Measurements from ENCODE around the gene SYT3. TPM values are rescaled to one million over a fixed set of nuclear protein-coding genes. Genes with fewer than 3 reads are reported as not detected.
"Not testable (repeated sequence)": the region's sequence is repeated elsewhere in the genome, so short reads cannot be mapped to it uniquely, and the experiment has no call there.

The SYT3 gene
- total RNA-seq, 6 donors from 2014 or later: 0.67 to 3.6 (median 1.4) TPM; not detected in 1

- H3K9me3 ChIP-seq: no peaks in the 10 kb centered on the region
- no peaks in the 10 kb centered on the region for H3K27me3 ChIP-seq
- no peak overlapping the region for H3K27ac ChIP-seq
- DNase-seq: no peak
- H3K36me3 ChIP-seq: no peaks in the 10 kb centered on the region
- H3K4me1 ChIP-seq: peaks cover 0 to 2% (median 0%) of the 10 kb centered on the region in 4 donors
- no peak overlapping the region for H3K4me3 ChIP-seq
- WGBS, 2 donors: 78 to 79% methylated on average over 6 of the region's 6 CpGs
- TF ChIP-seq POLR2A (IDR thresholded peaks at IDR 0.05): no peak
- TF ChIP-seq EP300 (IDR thresholded peaks at IDR 0.05): no peak
- TF ChIP-seq POLR2AphosphoS5 (IDR thresholded peaks at IDR 0.05): no peak
- no peak for TF ChIP-seq CTCF (IDR thresholded peaks at IDR 0.05)
- no peak for ATAC-seq (ENCODE audit: low FRiP score in 2 of 2)
These were observed 37.2 kb downstream of the SYT3 start for GRCh38 chr19:50602496-50602895.

- 78 to 84% methylated on average over 5 of the region's 5 CpGs for WGBS, 2 donors
These were observed 37.6 kb downstream of the SYT3 start for GRCh38 chr19:50602089-50602422.

GRCh38 chr19:50601407-50602088 is 38.1 kb downstream of the SYT3 start:
- DNase-seq (no peak), ATAC-seq (ENCODE audit: low FRiP score in 2 of 2) (no peak)
- TF ChIP-seq POLR2AphosphoS5 (IDR thresholded peaks at IDR 0.05) (no peak), POLR2A (IDR thresholded peaks at IDR 0.05) (no peak), EP300 (IDR thresholded peaks at IDR 0.05) (no peak), CTCF (IDR thresholded peaks at IDR 0.05) (no peak)
- no peaks in the 10 kb centered on the region for H3K4me1 ChIP-seq
- WGBS, 2 donors: 58 to 60% methylated on average over 11 of the region's 11 CpGs
- no peak overlapping the region for H3K4me3 ChIP-seq
- H3K27ac ChIP-seq: no peak overlapping the region
- H3K27me3 ChIP-seq: no peaks in the 10 kb centered on the region
- no peaks in the 10 kb centered on the region for H3K36me3 ChIP-seq
- no peaks in the 10 kb centered on the region for H3K9me3 ChIP-seq

More at GRCh38 chr19:50602089-50602422, 37.6 kb downstream of the SYT3 start:
- Histone ChIP-seq H3K4me1 (no peaks in the 10 kb centered on the region), H3K27ac (no peak overlapping the region), H3K4me3 (no peak overlapping the region), H3K9me3 (no peaks in the 10 kb centered on the region), H3K36me3 (no peaks in the 10 kb centered on the region), H3K27me3 (no peaks in the 10 kb centered on the region)
- no peak for DNase-seq
- no peak for ATAC-seq (ENCODE audit: low FRiP score in 2 of 2)
- TF ChIP-seq EP300 (IDR thresholded peaks at IDR 0.05) (no peak), POLR2AphosphoS5 (IDR thresholded peaks at IDR 0.05) (no peak), CTCF (IDR thresholded peaks at IDR 0.05) (no peak), POLR2A (IDR thresholded peaks at IDR 0.05) (no peak)

GRCh38 chr19:50599427-50599826 is 40.3 kb downstream of the SYT3 start:
- H3K4me1 ChIP-seq: no peaks in the 10 kb centered on the region
- no peak overlapping the region for H3K27ac ChIP-seq
- H3K36me3 ChIP-seq: no peaks in the 10 kb centered on the region
- 77 to 85% methylated on average over 9 of the region's 9 CpGs for WGBS, 2 donors
- TF ChIP-seq POLR2A (IDR thresholded peaks at IDR 0.05) (no peak), POLR2AphosphoS5 (IDR thresholded peaks at IDR 0.05) (no peak), EP300 (IDR thresholded peaks at IDR 0.05) (no peak), CTCF (IDR thresholded peaks at IDR 0.05) (no peak)
- H3K4me3 ChIP-seq: no peak overlapping the region
- ATAC-seq (ENCODE audit: low FRiP score in 2 of 2) (no peak), DNase-seq (no peak)
- no peaks in the 10 kb centered on the region for H3K9me3 ChIP-seq
- no peaks in the 10 kb centered on the region for H3K27me3 ChIP-seq

- Histone ChIP-seq H3K27ac (no peak overlapping the region), H3K27me3 (no peaks in the 10 kb centered on the region), H3K4me1 (no peaks in the 10 kb centered on the region), H3K9me3 (no peaks in the 10 kb centered on the region), H3K36me3 (no peaks in the 10 kb centered on the region), H3K4me3 (no peak overlapping the region)
- WGBS, 2 donors: 72 to 78% methylated on average over 3 of the region's 3 CpGs
- DNase-seq (no peak), ATAC-seq (ENCODE audit: low FRiP score in 2 of 2) (no peak)
- TF ChIP-seq POLR2AphosphoS5 (IDR thresholded peaks at IDR 0.05): no peak
- TF ChIP-seq EP300 (IDR thresholded peaks at IDR 0.05): no peak
- no peak for TF ChIP-seq CTCF (IDR thresholded peaks at IDR 0.05)
- TF ChIP-seq POLR2A (IDR thresholded peaks at IDR 0.05): no peak
These were observed 49.5 kb downstream of the SYT3 start for GRCh38 chr19:50590191-50590590.

GRCh38 chr19:50581795-50582660 is 57.7 kb downstream of the SYT3 start:
- 77 to 78% methylated on average over 22 to 24 of the region's 24 CpGs for WGBS, 2 donors
- not testable (repeated sequence) for ATAC-seq (ENCODE audit: low FRiP score in 2 of 2); H3K27ac ChIP-seq; H3K4me3 ChIP-seq; H3K4me1 ChIP-seq; H3K9me3 ChIP-seq; H3K36me3 ChIP-seq; DNase-seq; H3K27me3 ChIP-seq

Data from upper lobe of left lung (tissue), 6 donors.